DMS114 treated with DMSO at 0.1 percent for 48 hours (cell line): ENCODE results near the gene NABP1.

Experiments
- DNase-seq: peaks from one replicate; lab custom pipeline; 2025; ENCODE audit not compliant: unreplicated experiment; lab: John Stamatoyannopoulos, UW

NABP1 gene

DNA sequence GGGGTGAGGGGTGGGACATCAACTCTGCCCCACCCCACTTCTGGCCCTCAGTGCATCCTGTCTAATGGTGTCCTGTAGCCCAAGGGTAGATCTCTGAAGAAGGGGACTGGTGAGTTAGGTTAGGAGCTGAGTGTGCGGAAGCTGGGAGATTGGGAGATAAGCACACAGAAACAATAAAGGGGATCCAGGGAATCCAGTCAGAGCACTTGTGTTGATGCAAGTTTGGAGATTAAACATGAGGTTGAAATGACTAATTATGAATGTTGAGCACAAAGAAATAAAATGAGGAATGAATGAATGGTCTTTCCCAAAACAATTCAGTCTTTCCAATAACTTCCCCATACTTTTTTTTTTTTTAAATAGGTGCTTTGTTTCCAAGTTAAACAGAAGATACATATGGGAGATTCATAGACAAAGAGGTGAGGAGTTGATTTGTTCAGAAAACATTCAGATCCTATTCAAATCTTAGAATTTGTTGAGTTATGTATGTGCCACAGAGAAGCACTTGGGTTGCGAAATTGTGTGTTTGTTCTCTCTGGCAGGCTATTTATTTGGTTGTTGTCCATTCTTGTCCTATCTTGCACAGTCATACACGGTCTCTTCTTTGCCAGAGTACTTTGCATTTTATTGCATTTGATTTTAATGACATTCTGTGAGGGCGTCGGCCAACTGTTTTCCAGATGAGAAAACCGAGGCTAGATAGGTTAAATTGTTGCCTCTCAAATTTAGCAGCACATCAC is 31.6 kb upstream of the NABP1 start:
- DNase-seq, result no peak

DNA sequence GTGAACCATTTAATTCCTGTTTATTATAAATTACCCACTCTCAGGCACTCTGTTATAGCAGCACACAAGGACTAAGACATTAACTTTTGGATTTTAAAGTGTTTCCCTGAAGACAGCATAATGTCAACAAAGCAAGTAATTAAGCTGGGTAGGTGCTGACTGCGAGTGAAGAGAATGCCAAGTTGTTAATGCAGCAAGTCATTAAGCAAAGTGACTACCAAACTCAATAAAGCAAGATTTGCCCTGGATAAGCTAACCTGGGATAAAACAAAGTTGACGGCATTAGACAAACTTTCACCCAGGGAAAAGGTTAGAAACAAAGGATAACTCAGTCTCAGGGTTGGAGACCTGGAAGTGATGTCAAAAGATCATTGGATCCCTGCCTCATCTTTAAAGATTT is 28.4 kb upstream of the NABP1 start:
- DNase-seq, result no peak

DNA sequence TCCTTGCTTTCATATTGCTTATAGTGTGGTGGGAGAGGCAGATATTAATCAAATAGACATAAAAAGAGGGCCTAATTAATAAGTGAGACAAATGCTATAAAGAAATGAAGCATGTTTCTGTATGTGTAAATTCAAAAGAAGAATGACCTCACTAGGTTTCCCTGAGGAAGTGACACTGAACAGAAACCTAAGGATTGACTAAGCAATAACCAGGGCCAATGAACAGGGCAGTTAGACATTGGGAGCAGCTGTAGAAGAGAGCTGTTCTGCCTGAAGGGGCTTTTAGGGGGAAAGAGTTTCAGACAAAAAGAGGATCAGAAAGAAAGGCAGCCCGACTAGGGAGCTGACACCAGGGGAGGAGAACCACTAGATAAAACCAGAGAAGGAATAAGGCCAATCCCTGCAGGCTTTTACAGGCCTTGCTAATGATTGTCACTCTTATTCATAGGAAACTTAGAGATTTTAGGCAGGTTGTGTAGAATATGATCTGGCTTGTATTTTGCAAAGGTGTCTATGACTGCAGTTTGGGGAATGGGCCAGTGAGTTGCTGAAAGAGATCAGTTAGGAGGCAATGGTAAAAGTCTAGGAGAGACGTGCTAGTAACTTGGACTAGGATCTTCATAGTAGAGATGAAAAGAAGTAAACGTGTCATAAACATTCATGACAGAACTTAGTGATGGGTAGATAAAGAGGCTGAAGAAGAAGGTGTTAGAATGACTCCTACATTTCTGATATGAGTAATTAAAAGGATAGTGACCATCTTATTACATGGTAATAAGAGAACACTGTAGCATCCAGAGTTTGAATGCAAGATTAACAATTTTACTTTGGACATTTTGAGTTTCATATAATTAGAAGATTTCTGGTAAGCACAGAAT is 26.8 kb upstream of the NABP1 start:
- no peak for DNase-seq

DNA sequence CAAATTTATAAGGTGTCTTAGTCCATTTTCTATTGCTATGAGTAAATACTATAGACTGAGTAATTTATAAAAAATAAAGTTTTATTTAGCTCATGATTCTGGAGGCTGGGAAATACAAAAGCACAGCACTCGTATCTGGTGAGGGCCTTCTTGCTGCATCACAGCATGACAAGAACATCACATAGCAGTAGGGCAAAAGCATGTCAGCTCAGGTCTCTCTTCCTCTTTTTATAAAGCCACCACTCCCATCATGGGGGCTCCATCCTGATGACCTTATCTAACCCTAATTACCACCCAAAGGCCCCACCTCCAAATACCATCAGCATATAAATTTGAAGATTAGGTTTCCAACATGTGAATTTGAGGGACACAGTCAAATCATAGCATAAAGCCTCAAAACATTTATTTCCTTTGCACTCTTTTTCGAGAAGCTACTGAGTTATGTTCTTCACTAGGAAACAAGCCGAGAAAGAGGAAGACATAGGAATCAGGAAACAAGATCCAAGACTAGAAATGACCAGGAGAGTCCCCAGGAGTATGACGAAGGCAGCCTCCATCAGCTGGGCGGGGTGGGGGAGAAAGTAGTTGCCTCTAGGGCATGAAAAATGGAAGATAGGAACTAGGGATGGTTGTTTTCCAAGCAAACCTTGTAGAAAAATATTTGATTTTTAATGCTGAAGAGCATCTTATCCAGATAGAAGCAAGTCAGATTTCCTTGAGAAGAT is 24.1 kb upstream of the NABP1 start:
- DNase-seq, result no peak

DNA sequence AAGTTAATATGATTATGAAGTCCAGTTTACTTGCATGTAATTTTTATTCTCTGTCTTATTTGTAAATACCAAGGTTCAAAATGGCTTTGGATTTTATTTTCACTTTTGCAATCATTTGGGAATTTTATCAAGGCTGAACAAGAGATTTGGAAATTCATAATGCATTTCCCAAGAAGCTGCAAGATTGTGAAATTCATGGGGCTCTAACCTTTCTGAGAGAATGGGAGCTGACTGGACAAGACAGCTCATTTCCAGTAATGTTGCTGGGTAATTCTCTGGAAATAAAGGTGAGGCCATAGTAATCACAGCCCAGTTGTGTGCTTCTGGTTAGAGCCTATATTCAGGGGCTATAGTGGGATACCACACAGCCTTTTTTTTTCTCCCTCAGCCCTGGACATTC is 21.5 kb upstream of the NABP1 start:
- no peak for DNase-seq

DNA sequence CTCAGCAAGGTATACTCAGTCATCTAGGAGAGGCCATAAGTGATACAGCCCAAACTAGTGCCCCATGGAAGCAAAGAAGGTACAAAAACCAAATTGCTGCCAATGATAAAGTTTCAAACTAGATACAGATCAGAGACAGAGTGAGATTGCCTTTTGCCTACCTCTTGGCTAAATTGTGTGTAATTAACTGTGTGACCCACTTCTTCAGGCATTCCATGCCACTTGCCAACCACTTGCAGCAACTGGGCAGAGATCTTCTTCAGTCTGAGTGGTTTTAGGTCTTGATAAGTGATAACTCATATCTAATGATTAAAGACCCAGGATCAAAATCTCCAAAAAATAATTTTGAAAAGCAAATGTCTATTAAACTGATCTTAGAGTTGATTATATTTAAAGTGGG is 21.1 kb upstream of the NABP1 start:
- DNase-seq, result no peak

DNA sequence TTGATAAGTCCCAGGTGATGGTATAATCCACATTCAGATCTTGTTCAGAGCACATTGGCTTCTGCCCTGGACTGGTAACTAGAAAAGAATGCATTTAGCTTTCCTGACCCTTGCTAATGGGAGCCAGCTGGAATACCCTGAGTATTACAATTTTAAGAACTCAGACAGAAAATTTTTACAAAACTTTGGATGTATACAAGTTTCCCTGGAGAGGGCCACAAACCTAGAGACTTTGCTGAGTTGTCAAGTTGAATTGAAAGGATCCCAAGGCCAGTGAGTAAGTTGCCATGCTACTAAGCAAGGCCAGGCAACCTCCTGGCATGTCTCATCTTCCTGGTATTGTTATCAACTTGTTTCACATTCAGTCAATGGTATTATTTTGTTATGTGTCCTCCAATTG is 20.0 kb upstream of the NABP1 start:
- DNase-seq, result no peak

DNA sequence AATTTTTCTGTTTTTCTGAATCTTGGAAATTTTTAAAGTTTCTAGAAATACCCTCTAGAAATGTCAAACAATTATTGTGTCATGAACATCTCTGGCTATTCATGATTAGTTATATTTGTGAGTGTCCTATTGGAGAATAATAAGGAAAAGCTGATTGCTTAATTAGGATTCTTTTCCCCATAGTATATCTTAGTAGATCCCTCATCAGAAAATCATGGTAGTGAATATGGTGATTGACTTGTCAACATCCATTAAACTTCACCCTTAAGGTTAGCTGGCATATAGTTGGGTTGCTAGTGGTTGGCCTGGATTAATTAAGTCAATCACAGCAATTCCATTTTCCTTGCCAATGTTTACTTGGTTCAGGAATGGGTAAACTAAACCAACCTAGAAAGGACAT is 18.7 kb upstream of the NABP1 start:
- no peak for DNase-seq

DNA sequence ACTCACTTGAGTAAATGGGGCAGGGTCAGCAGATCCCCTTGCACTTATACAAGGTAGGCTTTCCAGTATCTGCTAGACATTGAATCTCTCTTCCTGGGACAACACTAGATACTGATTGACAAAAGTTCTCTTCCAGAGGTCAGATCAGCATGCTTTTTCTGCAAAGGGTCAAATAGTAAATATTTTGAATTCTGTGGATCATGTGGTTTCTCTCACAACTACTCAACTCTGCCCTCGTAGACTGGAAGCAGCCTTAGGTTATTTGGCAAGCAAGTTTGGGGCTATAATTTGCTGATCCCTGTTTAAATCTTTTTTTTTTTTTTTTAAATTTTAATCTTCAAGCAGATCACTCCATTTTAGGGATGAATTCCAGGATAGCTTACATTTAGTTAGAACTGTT is 17.4 kb upstream of the NABP1 start:
- no peak for DNase-seq

DNA sequence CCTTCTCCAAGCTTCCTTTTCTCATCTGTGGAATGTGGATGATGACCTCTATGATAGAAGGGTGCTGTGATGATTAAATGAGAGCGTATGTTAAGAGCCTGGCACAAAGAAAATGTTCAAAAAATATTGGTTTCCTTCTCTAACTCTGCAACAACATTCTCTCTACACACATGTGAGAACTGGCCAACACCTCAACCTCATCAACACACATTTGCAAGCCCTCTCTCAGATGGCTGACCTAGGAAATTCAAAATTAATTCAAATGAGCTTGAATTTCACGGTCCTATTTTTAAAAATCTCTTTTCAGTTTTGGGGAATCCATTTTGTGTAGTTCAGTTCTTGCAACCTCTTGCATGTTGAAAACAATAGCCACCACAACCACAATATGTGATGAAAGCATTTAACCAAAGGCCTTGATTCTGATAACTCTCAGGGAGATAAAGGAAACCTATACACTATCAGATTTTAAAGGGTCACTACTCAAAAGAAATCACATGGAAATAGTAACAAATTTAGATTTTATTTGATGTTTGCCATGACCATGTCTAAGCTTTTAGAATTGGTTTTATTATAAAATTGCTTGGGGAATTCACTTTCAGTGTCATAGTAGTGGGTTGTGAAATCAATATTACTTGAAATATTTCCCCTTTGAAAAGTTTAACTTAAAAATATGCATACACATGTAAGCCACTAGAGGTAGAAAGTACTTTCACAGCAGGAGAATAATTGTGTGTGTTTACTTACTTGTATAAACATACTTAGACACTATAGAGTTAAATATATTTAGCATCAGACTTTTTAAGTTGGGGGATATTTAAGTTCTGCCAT is 16.6 kb upstream of the NABP1 start:
- DNase-seq, result no peak

DNA sequence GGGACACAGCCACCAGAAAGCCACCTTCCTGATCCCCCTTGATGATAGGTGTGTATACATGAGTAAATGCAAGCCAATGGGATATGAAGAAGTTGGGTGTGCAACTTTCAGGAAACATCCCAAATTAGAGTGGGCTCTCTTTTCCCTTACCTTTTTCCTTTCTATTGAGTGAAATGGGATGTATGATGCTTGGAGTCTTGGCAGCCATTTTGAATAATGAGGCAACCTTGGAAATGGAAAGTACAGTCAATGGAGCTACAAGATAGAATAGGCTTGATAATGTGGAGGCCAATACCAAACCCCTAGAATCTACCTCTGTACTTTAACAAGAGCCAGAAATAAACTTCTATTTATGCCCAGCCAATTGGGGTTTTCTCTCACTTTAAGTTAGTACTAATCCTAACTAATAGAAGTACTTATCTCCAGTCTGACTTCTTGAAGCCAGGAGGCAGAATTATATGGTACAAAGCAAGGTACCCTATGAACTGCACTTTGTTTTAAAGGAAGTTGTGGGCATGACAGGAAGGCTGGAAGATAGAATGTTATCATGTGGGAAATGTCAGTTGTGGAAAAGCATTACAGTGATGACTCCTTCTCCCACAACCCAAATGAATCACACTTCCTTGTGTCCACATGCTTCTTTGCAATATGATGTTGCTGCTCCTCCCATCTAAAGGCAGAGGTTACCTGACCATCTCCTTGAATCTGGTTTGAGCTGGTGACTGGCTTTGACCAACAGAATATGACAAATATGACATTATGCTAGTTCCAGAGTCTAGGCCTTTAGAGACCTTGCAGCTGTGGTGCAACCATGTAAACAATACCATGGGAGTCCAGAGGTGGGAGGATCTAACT is 12.9 kb upstream of the NABP1 start:
- DNase-seq, result no peak

DNA sequence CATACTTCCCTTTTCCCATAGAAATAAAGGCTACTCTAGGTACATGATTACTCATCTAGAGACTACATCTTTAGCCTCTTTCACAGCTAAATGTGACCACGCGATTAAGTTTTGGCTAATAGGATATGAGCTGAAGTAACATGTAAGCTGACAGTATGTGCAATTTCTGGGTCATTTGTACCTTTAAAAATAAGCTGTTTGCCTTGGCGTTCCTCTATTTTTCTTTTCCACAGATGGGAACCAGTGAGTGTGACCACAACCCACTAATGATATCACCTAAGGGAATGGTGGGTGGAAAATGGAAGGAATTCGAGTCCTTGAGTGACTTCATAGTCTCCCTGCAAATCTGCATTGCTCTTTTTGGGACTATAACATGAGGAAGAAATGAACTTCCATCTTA is 11.7 kb upstream of the NABP1 start:
- DNase-seq, result no peak

DNA sequence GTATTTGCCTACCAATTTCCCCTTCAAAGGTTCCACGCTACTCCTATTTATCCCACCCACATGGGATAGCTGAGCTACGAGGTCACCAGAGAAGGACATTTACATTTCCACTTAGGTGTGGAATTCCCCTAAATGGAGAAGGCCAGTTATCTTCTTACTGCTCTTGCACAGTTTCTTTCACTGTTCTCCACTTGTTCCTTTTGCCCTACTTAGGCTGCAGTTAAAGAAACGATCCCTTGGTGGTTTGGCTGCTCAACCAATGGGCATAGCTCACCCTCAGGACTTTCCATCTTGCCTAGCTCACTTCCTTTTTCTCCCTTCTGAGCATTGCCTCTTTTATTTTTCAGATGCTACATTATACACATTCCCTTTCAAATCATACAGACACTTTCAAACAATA is 11.2 kb upstream of the NABP1 start:
- DNase-seq, result no peak

DNA sequence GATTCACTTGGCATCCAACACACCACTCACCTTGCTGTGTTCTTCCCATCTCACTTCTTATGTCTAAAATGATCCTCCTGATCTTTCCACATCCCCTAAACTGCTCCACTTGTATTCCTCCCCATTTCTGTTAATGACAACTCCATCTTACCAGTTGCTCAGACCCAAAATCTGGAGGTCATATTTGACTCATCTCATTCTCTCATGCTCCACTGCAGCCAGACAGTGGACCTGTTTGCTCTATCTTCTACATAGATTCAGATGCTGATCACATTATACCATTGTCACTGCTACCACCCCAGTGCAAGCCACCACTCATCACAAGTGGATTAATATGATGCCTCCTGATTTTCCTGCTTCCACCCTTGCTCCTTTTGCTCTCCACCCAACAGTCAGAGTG is 7.9 kb upstream of the NABP1 start:
- DNase-seq, result no peak

DNA sequence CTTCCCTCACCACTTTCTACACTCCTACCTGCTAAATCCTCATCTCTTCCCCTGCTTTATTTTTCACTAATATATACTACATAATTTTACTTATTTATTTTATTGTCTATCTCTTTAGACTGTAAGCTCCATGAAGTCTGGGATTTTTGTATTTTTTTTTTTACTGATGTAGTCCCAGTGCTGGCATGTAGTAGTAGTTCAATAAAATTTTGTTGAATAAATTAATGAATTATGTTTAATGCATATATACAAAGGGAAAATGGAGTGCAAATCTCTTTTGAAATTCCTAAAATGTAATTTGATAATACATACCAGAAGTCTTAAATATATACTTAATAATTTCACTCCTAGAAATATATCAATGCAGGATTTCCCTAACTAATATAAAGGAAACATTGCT is 7.1 kb upstream of the NABP1 start:
- no peak for DNase-seq

DNA sequence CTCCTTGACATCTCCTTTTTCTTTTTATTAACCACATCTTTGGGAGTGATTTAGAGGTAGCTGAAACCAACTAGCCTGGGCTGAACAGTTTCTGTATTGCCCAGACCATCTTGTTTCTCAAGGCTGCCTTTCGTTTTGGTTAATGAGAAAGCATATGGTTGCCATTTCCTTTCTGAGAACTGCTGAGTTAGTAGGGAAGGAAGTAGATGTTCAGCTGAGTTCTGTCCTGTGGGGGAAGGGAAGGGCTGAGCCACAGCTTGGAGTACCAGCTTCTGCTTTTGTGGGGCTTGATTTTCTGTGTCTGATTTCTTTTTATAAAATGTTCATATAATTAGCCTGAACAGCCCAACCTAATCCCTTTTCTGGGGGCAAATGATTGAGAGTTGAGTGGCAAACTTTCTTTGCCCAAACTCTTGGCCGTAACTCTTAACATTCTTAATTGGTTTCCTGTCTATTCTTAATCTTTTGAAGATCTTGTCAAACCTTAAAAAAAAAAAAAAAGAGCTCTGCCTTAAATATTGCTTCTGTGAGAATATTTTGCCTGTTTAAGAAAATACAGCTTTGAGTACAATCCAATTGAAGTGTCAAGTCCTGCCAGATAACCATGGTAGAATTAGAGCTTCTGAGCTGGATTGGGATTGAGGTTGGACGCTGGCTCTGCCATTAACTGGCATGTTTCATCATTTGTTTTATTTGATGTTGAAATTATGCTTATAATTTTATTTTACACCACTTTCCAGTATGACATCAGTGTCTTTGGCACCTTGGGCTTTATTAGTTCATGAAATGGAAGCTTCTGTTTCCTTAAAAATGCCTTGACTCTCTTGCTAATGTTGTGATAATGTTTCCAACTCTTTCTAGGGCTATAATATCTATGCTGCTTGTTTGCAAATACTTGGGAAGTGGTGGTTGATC is 1.9 kb upstream of the NABP1 start:
- DNase-seq, result no peak

DNA sequence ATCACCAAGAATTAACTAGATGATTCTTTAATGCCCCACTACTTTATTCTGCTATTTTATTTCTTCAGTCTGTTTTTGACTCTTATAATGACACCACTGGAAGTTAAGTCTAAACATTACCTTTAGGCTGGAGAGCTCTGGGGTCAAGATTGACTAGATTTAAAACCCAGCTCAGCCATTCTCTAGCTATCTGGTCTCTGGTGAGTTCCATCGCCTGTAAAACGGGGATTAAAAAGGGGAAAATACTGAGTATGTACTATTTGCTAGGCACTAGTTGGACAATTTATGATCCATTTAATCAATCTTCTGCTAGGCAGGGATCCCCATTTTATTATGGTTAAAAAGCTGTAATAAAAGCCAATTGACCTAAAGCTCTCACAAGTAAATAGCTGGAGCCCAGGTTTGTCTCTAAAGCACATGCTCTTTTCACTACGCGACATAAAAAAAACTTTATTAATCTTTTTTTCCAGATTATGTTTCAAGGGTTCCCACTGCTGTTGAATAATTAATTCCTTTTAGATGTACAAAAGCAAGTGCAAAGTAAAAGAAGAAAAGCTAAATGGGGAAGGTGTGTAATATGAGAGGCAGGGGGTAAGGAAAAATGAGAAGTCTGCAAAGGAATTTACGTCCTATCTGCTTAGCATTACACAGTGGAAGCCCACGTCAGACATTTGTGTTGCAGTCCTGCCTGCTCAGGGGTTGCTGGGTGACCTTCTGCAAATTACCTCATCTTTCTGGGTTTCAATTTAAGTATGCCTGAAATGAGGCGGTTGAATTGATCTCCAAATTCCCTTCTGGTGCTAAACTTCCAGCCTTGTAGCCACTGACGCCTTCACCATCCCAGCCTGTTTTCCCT is 918 bp upstream of the NABP1 start:
- DNase-seq, result no peak

DNA sequence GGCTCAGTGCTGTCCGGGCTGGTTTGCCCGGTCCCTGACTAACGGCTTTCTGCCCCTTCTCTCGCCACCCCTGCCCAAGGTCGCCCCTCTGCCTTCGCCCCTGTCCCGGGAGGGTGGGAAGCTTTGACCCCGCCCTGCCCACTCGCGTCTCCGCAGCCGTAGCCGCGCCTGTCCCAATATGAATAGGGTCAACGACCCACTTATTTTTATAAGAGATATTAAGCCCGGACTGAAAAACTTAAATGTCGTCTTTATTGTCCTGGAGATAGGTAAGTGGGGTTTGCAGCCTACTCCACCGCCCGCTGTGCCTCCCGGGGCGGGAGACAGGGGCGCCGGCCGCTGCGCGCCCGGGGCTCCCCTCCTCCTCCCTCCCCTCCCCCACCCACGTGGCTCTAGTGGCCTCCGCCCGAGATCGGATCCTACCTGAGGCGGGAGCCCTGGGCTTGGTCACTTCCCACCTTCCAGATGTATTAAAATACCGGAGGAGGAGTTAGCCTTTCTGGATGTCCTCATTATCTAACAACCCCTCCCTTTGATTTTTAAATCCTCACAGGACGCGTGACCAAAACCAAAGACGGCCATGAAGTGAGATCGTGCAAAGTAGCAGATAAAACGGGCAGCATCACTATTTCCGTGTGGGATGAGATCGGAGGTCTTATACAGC is 633 bp downstream of the NABP1 start:
- DNase-seq, result no peak
